Mononuclear cell (primary cell): ENCODE results near the gene SUGCT. TPM values are rescaled to one million over a fixed set of nuclear protein-coding genes. Genes with fewer than 3 reads are reported as not detected.

Experiments
- H3K27me3 ChIP-seq: 2 replicates; pipeline ENCODE4 v1.6.0; 2011; ENCODE audit warnings: low read length, control low read depth; ENCODE audit not compliant: insufficient read depth
- H3K4me1 ChIP-seq: 2 replicates; pipeline ENCODE4 v1.5.1; 2011; ENCODE audit warnings: mild to moderate bottlenecking, low read length, control low read depth; ENCODE audit not compliant: insufficient read depth
- H3K4me3 ChIP-seq: 2 replicates; pipeline ENCODE4 v1.5.1; 2011; ENCODE audit warnings: mild to moderate bottlenecking, low read length, moderate library complexity
- H3K9me3 ChIP-seq: 2 replicates; pipeline ENCODE4 v1.5.1; 2011; ENCODE audit warnings: low read depth, mild to moderate bottlenecking, control low read depth, low read length
- total RNA-seq: library from RNA; depleted of rRNA; stranded (reverse); fragments of >200 nt; gene quantifications from one replicate; pipeline ENCODE4 v1.2.3, GENCODE V29; 2012

The SUGCT gene
- total RNA-seq, 1 donor: 1.9 TPM

- Histone ChIP-seq H3K4me3 (no peak overlapping the region), H3K27me3 (no peaks in the 10 kb centered on the region), H3K9me3 (no peaks in the 10 kb centered on the region)
Measured at GRCh38 chr7:40828686-40829600, 694.1 kb downstream of the SUGCT start.

GRCh38 chr7:40833191-40833887 is 698.5 kb downstream of the SUGCT start:
- no peaks in the 10 kb centered on the region for H3K9me3 ChIP-seq
- no peaks in the 10 kb centered on the region for H3K4me1 ChIP-seq
- no peak overlapping the region for H3K4me3 ChIP-seq
- H3K27me3 ChIP-seq: no peaks in the 10 kb centered on the region

More at GRCh38 chr7:40828686-40829600, 694.1 kb downstream of the SUGCT start:
- no peaks in the 10 kb centered on the region for H3K4me1 ChIP-seq

DNA sequence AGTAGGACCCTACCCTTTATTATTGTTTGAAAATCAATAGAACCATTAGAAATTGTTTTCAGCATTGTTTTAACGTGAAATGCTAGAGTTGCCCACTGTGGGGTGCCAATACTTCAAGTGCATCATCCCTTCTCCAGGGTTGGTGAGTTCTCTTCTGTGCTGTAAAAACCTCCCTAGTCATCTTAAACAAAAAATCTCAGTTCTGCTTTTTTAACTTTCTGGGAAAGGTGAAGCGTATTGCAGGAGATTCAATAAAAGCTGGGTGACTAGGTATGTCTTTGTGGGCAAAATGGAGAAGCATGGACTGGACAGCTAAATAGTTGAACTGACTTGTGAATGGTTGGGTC is 699.1 kb downstream of the SUGCT start:
- Histone ChIP-seq H3K9me3 (no peaks in the 10 kb centered on the region), H3K4me3 (no peak overlapping the region), H3K4me1 (no peaks in the 10 kb centered on the region), H3K27me3 (no peaks in the 10 kb centered on the region)

DNA sequence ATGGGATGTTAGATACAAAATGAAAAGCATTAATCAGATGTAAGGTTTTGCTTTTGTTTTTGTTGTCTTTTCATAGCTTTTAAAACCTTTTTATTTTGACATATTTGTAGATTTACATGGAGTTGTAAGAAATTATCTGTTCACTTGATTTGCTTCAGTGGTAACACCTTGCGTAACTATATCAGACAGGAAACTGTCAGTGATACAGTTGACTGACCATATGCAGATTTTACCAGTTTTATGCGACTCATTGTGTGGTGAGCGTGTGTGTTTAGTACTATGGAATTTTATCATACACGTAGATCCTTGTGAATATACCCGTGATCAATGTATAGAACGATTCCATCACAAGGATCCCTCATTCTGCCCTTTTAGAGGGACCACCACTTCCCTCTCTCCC is 701.4 kb downstream of the SUGCT start:
- no peaks in the 10 kb centered on the region for H3K27me3 ChIP-seq
- H3K4me3 ChIP-seq: no peak overlapping the region
- H3K9me3 ChIP-seq: peaks cover 11% of the 10 kb centered on the region
- no peaks in the 10 kb centered on the region for H3K4me1 ChIP-seq

GRCh38 chr7:40839881-40840280 is 705.1 kb downstream of the SUGCT start:
- Histone ChIP-seq H3K27me3 (no peaks in the 10 kb centered on the region), H3K4me1 (no peaks in the 10 kb centered on the region), H3K9me3 (peaks cover 16% of the 10 kb centered on the region), H3K4me3 (no peak overlapping the region)

DNA sequence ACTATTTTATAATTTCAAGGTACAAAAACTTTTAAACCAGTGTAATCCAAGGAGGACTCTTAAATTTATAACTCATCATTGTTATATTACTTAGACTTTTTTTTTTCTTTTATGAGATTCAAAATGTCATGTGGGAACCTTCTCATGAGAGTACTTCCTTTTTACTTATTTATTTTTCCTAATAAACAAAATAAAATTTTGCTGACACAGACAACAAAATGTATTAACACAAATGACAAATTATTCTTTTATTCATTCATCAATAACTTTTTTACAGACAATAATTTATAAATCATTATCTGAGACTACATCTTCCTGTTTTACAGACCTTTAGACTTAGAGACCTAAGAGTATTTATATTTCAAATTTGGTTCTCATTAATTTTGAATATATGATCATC is 706.2 kb downstream of the SUGCT start:
- no peaks in the 10 kb centered on the region for H3K27me3 ChIP-seq

DNA sequence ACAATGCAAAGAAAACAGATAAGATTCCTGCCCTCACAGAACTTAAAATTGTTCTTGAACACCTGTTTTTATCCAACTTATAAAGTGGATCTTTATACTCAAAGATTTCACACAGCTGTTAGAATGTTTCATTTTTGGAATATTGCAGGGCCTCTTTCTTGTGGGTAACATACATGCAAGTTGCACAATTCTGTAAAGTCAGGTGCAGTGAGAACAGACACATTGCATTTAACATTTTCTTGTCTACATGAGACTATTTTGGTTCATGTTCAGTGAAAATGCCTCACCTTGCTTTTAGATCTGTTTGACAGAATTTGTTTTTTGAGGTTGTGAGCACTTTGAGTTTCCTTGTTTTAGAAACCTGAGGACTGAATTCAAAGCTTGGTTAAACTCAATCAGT is 707.8 kb downstream of the SUGCT start:
- Histone ChIP-seq H3K4me3 (no peak overlapping the region), H3K9me3 (peaks cover 16% of the 10 kb centered on the region), H3K4me1 (no peaks in the 10 kb centered on the region), H3K27me3 (no peaks in the 10 kb centered on the region)

More for the DNA sequence above, 706.2 kb downstream of the SUGCT start:
- no peaks in the 10 kb centered on the region for H3K4me1 ChIP-seq
- H3K9me3 ChIP-seq: peaks cover 16% of the 10 kb centered on the region
- no peak overlapping the region for H3K4me3 ChIP-seq

GRCh38 chr7:40843338-40843985 is 708.7 kb downstream of the SUGCT start:
- peaks cover 16% of the 10 kb centered on the region for H3K9me3 ChIP-seq
- H3K4me3 ChIP-seq: no peak overlapping the region
- H3K4me1 ChIP-seq: no peaks in the 10 kb centered on the region
- H3K27me3 ChIP-seq: no peaks in the 10 kb centered on the region

GRCh38 chr7:40845943-40846342 is 711.1 kb downstream of the SUGCT start:
- Histone ChIP-seq H3K4me3 (no peak overlapping the region), H3K27me3 (no peaks in the 10 kb centered on the region), H3K4me1 (no peaks in the 10 kb centered on the region), H3K9me3 (peaks cover 7% of the 10 kb centered on the region)

DNA sequence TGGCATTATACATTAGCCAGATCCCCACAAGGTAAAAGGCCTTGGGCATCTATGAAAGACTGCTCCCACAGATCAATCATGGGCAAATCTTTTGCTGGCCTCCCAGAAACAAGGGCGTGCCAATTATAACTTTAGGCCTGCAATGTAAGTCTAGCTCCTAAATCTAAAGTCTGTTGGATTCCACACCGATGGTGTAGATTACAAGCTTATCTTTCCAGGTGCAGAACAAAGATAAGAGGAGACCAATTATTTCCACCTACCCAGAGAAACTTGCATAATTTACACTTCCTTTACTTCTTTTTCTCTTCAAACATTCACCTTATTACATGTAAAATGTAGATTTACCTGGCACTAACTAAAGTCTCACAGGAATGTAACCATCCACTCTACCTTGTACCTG is 713.1 kb downstream of the SUGCT start:
- Histone ChIP-seq H3K27me3 (no peaks in the 10 kb centered on the region), H3K4me1 (no peaks in the 10 kb centered on the region), H3K9me3 (no peaks in the 10 kb centered on the region), H3K4me3 (no peak overlapping the region)

DNA sequence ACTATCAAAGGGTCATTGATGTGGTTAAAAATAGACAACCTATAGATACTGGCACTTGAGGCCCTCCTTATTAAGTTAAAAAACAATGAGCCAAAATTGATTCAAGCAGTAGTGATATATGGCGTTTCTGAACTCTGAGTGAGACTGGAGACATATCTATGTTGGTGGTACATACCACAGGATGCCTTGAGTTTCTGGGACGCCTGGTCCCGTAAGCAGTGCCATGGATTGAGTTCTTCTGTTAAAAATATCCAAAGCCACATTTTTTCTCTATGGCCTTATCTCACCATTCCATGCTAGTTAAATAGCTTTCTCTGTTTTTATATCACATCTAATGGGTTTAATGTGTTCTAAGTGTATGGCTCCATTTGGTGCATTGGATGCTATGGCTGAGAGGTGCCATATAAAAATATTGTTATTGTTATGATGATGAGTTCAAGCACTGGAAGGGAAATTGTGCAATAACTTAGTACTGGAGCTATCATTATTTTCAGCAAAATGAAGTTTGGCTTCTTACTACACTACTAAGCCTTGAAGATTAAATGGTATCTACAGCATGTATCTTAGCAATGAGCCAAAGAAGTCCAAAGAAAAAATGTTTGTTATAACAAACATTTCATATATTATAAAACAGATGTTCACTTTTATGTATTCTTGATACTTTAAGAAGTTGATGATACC is 713.9 kb downstream of the SUGCT start:
- Histone ChIP-seq H3K4me1 (no peaks in the 10 kb centered on the region), H3K27me3 (no peaks in the 10 kb centered on the region), H3K9me3 (no peaks in the 10 kb centered on the region), H3K4me3 (no peak overlapping the region)

GRCh38 chr7:40850017-40850416 is 715.2 kb downstream of the SUGCT start:
- Histone ChIP-seq H3K4me1 (no peaks in the 10 kb centered on the region), H3K27me3 (no peaks in the 10 kb centered on the region), H3K9me3 (no peaks in the 10 kb centered on the region), H3K4me3 (no peak overlapping the region)

DNA sequence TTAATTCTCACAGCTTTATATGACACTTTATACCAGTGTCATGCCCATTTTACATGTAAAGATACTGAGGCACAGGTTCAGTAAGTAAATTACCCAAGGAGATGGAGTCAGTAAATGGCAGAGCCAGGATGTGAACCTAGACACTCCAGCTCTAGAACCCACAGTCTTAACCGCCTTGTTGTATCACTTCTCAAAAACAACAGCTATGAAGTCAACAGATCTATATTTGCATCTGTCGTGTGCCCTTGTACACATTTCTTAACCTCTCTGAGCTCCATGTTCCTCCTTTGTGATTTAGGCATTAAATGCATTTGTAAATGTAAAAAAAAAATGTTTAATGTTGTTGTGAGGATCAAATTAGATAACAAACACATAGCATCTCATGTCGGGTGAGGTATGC is 716.2 kb downstream of the SUGCT start:
- Histone ChIP-seq H3K4me1 (no peaks in the 10 kb centered on the region), H3K27me3 (no peaks in the 10 kb centered on the region), H3K4me3 (no peak overlapping the region), H3K9me3 (no peaks in the 10 kb centered on the region)

- Histone ChIP-seq H3K4me1 (no peaks in the 10 kb centered on the region), H3K9me3 (no peaks in the 10 kb centered on the region), H3K27me3 (no peaks in the 10 kb centered on the region)
Measured at GRCh38 chr7:40859076-40859475, 724.3 kb downstream of the SUGCT start.

More at GRCh38 chr7:40859076-40859475, 724.3 kb downstream of the SUGCT start:
- no peak overlapping the region for H3K4me3 ChIP-seq
